Jurkat, Clone E6-1 (cell line): ENCODE measurements around the gene LRMDA.

Experiments used
- DNase-seq: peaks from one replicate; pipeline ENCODE4 v3.0.0-alpha.2; 2011; ENCODE audit warnings: low read depth, low spot score
- H3K4me3 ChIP-seq: 2 replicates; pipeline ENCODE4 v1.5.1; 2011; ENCODE audit warnings: mild to moderate bottlenecking, low read length, control low read depth, moderate library complexity

LRMDA gene

DNA sequence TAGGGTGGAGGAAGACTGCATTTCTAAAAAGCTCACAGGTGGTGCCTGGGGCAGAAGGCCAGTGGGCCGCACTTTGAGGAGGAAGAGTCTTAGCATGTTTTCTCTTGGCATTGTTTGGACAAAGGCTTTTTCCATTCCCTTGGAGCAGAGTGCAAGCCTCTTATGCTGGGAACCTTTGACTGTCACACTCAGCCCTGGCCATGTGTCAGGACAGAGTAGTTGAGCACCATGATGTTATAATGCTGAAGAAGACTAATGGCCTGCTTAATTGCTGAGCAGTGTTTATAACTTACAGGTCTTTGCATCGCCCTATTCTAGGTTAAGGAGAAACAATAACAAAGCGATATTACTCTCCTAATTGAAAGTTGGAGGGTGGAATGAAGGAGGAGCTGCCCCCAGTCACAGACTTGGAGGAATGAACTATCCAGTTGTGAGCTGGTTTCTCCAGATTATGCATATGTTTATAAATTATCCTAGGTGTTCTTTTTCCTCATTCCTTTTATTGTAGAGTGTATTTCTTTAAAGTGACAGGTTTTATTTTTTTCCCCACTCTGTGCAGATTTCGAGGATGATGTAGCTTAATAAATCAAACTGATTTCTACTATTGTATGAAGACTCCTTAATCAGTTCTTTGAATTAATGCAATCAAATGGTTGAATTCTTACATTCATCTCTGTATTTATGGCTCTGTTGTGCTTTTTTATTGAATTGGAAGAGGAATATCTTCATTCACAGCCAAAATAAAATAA is 767.0 kb downstream of the LRMDA start:
- DNase-seq, result no peak
- no peak overlapping the region for H3K4me3 ChIP-seq

DNA sequence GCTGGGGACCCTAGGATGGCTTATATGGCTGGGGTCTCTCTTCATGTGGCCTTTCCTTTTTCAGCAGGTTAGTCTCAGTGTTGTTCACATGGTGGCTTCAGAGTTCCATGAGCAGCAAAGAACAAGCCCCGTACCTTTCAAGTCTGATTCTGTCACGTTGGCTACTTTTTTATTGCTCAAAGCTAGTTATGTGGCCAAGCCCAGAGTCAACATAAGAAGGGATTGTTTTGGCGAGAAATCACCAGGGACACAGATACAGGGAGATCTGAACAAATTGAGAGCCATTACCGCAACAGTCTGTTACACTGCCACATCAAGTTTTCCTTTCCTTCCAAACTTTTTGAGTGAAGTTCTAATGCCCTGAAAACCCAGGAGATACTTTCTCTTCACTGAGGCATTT is 770.5 kb downstream of the LRMDA start:
- no peak overlapping the region for H3K4me3 ChIP-seq
- no peak for DNase-seq

DNA sequence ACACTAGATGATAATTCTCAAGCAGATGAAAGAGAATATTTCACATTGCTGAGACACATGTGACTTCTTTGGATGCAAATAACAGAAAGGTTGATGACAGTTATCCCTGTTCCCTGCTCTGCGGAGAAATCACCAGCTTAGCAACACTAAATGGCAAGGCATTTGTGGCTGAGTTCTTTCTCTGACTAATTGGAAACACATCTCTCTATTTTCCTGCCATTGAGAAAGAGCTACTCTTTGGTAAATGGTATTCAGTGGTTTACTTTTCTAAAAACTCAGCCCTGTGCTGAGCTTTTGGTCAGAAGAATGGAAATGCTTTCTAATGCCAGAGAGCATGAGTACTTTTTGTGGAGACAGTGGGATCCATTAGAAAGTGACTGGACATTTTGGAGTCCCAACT is 771.4 kb downstream of the LRMDA start:
- DNase-seq, result no peak
- H3K4me3 ChIP-seq, result no peak overlapping the region

GRCh38 chr10:76205361-76205760 is 773.9 kb downstream of the LRMDA start:
- no peak for DNase-seq
- H3K4me3 ChIP-seq, result no peak overlapping the region

DNA sequence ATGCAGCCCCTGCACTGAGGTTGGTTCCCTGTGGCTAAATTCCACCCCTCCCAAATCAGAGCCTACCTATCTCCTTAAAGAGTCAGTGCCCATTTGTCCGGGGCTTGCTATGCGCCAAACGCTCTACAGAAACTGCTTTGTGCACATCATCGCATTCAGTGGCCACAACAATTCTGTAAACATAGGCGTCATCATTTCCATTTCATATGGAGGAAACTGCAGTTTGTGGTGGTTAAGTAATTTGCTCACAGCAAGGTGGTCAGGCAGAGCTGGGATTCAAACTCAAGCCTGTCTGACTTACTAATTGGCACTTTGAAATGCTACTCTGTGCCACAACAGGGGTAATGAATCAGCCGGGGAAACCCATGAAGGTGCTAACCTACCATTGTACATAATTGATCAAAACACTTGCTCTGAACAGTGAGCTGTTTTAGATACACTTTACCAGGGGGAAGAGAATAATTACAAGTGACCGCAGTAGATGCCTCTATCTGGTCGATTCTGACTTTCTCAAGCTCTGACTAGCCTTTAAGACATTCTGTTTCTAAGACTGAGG is 775.5 kb downstream of the LRMDA start:
- no peak overlapping the region for H3K4me3 ChIP-seq
- no peak for DNase-seq

GRCh38 chr10:76209135-76209534 is 777.7 kb downstream of the LRMDA start:
- DNase-seq, result no peak
- H3K4me3 ChIP-seq, result no peak overlapping the region

DNA sequence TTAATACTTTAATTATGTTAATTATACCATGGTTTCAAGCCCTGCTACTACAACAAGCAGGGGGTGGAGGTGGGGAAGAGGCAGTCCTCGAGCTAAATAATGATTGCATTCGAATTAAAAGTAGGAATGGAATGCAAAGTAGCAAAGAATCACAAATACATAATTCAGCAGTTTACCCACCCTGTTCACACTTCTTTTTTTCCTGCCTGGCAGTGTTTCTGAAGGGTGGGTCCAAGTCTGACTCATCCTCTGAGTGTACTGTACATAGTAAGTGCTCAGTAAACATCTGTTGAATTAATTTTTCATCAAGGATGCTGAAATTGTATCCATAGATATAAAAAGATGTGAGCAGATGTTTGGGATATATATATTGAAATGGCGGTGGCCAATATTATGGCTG is 778.8 kb downstream of the LRMDA start:
- DNase-seq, result no peak
- no peak overlapping the region for H3K4me3 ChIP-seq

- H3K4me3 ChIP-seq, result no peak overlapping the region
- DNase-seq, result no peak
These were observed 780.3 kb downstream of the LRMDA start for GRCh38 chr10:76211691-76212090.

DNA sequence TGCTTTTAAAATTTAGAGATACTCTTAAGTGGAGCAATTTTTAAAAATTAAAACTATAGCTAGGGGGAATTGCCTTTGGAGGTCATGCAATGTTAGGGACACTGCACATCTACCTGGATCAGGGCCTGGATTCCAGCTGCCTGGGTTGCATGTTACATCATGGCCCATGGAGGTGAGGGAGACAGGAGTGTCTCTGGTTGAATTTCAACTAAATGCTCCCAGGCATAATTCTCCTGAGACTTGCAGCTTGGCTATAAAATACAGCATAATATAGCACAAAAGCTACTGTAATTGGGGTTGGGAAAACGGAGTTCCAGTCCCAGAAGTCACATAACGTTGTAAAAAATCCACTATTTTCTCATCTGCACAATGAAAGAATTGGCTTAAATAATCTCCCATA is 782.5 kb downstream of the LRMDA start:
- no peak for DNase-seq
- no peak overlapping the region for H3K4me3 ChIP-seq

- H3K4me3 ChIP-seq, result no peak overlapping the region
- DNase-seq, result no peak
These were observed 786.6 kb downstream of the LRMDA start for GRCh38 chr10:76218035-76218434.

DNA sequence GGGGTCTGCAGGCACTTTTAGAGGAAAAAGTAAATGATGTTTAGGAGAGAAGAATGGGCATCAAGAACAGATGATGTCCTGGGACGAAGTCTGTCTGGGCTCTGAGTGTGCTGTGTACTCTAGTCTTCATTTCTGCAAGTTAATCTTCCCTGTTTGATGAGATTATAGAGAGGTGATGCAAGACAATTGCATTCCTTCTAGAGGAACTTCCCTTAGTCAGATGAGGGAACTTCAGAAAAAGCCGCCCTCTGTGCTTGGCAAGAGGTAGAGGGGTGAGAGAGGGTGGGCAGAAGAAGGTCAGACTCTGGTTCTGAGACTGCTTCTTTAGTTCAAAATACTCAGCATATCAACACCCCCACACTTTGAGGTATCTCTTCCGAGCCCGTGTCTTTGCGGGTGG is 797.9 kb downstream of the LRMDA start:
- H3K4me3 ChIP-seq, result no peak overlapping the region
- DNase-seq, result no peak

- H3K4me3 ChIP-seq, result no peak overlapping the region
These were observed 799.5 kb downstream of the LRMDA start for GRCh38 chr10:76230921-76231285.

GRCh38 chr10:76231286-76231934 is 800.0 kb downstream of the LRMDA start:
- no peak overlapping the region for H3K4me3 ChIP-seq
- no peak for DNase-seq

More at GRCh38 chr10:76230921-76231285, 799.5 kb downstream of the LRMDA start:
- no peak for DNase-seq

- no peak overlapping the region for H3K4me3 ChIP-seq
- DNase-seq, result no peak
These were observed 803.2 kb downstream of the LRMDA start for GRCh38 chr10:76234499-76235226.

- H3K4me3 ChIP-seq, result no peak overlapping the region
- no peak for DNase-seq
These were observed 804.9 kb downstream of the LRMDA start for GRCh38 chr10:76236356-76236755.

DNA sequence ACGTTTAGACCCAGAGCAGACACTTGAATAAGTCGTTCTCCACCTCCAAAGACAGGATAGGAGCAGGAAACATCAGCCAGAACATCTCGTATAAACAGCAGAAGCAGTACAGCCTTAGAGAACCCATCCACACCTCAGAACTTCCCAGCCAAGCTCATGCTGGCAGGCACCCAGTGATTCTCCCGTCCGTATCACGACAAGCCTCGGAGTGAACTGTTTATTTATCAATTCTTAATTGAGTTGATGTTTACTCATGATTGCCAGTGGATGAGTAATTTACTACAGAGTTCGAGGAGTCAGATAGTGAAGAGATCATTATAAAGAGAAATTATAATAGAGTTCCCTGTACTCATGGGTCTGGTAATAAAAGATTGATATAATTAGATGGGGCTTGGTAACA is 811.5 kb downstream of the LRMDA start:
- no peak overlapping the region for H3K4me3 ChIP-seq
- DNase-seq, result no peak

GRCh38 chr10:76244061-76244686 is 812.8 kb downstream of the LRMDA start:
- no peak for DNase-seq
- no peak overlapping the region for H3K4me3 ChIP-seq

GRCh38 chr10:76245951-76246495 is 814.6 kb downstream of the LRMDA start:
- no peak for DNase-seq
- no peak overlapping the region for H3K4me3 ChIP-seq

GRCh38 chr10:76248649-76249200 is 817.3 kb downstream of the LRMDA start:
- DNase-seq, result no peak
- no peak overlapping the region for H3K4me3 ChIP-seq
